GM18505 (cell line): ENCODE results near the gene CEP57.
"Not testable (repeated sequence)": the region's sequence is repeated elsewhere in the genome, so short reads cannot be mapped to it uniquely, and the experiment has no call there.

Source experiments
- ATAC-seq: cut with Tn5 transposase; IDR thresholded peaks from one replicate; pipeline ENCODE4 v1.9.1; 2021; ENCODE audit not compliant: unreplicated experiment
- POLR2A ChIP-seq: IDR thresholded peaks from 4 replicates; pipeline ENCODE4 v1.6.1; 2011; ENCODE audit warnings: borderline replicate concordance; ENCODE audit not compliant: insufficient read depth, insufficient read length; ENCODE audit errors: extremely low read depth

CEP57 gene

GRCh38 chr11:95805869-95806268, 15.6 kb downstream of the CEP57 start:
- no peak for ATAC-seq
- no peak for TF ChIP-seq POLR2A

GRCh38 chr11:95806464-95806863, 16.2 kb downstream of the CEP57 start:
- ATAC-seq, result not testable (repeated sequence)

GRCh38 chr11:95811052-95811451, 20.8 kb downstream of the CEP57 start:
- not testable (repeated sequence) for ATAC-seq

DNA sequence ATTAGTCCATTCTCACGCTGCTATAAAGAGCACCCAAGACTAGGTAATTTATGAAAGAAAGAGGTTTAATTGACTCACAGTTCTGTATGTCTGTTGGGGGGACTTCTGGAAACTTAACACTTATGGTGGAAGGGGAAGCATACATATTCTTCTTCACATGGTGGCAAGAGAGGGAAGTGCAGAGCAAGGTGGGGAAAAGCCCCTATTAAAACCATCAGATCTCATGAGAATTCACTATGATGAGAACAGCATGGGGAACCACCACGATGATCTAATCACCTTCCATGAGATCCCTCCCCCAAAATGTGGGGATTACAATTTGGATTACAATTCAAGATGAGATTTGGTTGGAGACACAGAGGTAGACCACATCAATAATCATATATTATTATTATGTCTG, 25.7 kb downstream of the CEP57 start:
- no peak for TF ChIP-seq POLR2A
- ATAC-seq, result no peak

DNA sequence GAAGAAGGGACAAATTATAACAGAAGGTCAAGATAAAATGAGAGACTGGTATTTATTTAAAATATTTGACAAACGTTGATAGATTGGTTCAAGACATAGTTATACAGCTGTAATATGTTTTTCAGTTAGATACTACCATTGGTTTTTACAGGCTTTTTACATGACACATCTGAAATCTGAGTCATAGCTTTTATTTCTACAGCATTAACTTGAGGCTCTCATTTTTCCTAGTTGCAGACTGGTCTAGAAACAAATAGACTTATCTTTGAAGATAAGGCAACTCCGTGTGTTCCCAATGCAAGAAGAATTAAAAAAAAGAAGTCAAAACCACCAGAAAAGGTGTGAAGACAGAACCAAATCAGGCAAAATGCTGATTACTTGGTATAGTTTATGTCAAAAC, 31.3 kb downstream of the CEP57 start:
- no peak for TF ChIP-seq POLR2A
- ATAC-seq, result no peak

DNA sequence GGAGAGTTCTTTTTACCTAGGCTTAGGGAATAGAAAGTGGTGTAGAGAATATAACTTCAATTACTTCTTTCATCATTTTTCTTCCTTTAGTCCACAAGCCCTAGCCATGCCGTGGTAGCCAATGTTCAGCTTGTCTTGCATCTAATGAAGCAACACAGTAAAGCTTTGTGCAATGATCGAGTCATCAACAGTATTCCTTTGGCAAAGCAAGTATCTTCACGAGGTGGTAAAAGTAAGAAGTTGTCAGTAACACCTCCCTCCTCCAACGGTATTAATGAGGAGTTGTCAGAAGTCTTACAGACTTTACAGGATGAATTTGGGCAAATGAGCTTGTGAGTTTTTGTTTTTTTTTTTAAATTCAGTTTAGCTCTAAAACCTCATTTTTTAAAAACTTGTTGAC, 37.4 kb downstream of the CEP57 start:
- no peak for TF ChIP-seq POLR2A
- ATAC-seq, result no peak

GRCh38 chr11:95829580-95830259, 39.4 kb downstream of the CEP57 start:
- TF ChIP-seq POLR2A, result no peak
- ATAC-seq, result no peak

- TF ChIP-seq POLR2A, result no peak
- ATAC-seq, result no peak
Measured at GRCh38 chr11:95831198-95831883, 41.0 kb downstream of the CEP57 start.

DNA sequence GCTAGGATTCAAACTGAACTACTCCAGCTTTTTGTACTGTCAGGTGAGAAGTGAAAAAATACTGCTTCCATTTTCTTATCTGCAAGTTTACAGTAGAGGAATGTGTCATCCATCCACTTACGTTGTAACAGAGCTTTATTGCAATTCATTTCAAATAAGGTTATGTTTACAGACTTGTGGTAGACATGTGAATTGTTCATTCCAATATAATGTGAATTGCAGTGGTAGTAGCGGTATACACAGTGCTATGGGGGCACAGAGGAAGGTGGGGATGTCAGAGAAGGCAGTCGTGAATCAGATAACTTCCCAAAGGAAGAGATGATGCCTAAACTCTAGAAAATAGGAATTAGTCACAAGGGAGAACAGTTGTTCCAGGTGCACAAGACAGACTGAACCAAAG, 42.5 kb downstream of the CEP57 start:
- TF ChIP-seq POLR2A, result no peak
- no peak for ATAC-seq

- ATAC-seq, result no peak
- no peak for TF ChIP-seq POLR2A
Measured at GRCh38 chr11:95833378-95833777, 43.1 kb downstream of the CEP57 start.

GRCh38 chr11:95835351-95835750, 45.1 kb downstream of the CEP57 start:
- no peak for ATAC-seq
- no peak for TF ChIP-seq POLR2A

DNA sequence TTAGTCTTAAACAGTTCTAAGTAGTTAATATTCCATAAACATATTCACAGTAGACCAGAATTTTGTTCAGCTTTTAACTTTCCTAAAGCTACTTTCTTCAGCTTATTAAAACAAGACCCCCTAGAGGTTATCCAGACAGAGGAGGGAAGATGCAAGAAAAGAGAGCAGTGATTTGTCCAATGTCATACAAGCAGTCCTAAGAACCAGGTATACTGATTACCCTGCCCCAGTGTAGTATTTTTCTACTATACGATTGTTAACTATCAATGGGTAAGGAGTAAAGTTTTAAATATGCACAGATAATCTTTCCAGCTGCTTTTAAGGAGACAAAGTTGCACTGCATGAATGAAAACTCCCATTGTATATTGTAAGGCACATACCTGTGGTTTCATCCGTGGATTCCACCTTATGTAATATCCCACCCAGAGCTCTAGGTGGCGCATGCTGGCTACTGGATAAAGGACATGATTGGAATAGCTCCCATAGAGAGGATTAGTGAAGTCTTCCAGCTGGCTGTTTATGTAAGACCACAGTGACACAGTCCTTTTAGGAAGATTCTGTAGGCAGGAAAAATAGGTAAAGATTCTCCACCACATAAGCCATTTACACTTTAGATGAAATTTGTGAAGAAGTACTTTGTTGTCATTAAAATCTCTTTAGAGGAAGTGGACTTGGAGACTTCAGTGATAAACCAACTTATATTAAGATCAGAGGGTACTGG, 45.6 kb downstream of the CEP57 start:
- no peak for TF ChIP-seq POLR2A
- ATAC-seq, result peak; percentile 84

DNA sequence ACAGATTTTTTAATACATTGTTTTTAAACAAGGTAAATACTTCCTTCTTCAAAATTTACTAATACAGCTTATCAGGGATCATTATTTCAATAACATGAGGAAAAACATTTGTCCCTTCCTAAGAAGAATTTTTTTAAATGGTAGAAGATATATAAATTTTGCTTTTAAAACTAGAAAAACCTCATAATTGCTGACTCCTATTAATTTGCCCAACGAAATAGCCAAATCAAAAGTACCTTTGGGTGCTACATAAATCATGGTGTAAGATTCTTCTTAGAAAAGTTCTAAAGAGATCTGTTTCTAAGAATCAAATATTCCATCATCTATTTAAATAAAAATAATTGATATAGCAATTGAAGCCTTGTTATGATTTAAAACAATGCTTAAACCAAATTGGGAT, 54.9 kb downstream of the CEP57 start:
- no peak for TF ChIP-seq POLR2A
- no peak for ATAC-seq
